Mesenteric fat pad (tissue), 1 donor: ENCODE data around the gene RGS7BP. TPM values are rescaled to one million over a fixed set of nuclear protein-coding genes. Genes with fewer than 3 reads are reported as not detected.

ENCODE experiments used
- DNase-seq: peaks from one replicate; pipeline ENCODE4 v3.0.0-alpha.2; 2020; ENCODE audit warnings: low spot score
- long read RNA-seq: library from polyadenylated mRNA; unstranded; transcript quantifications from one replicate; pipeline ENCODE4 v2.0.0, GENCODE V29; 2020
- total RNA-seq: library from RNA; stranded (reverse); fragmentation: NEBNext Ultra II Directional; extraction: Animal tissue kit (Norgen Biotek cat#: 25700); gene quantifications from one replicate; pipeline ENCODE4 v1.2.1, GENCODE V29; 2021
- donor health status: DM: yes; HTN: yes; CAD: no.

The RGS7BP gene
- total RNA-seq: 0.93 TPM
- long read RNA-seq, full-length matches to known transcripts: 1 of 1 reads
- long read RNA-seq, partial matches to known transcripts: 0 of 1 reads
- long read RNA-seq, other reads (novel, unspliced or antisense): 0 of 1 reads

GRCh38 chr5:64505769-64506566 is at the start of gene RGS7BP:
Gene RGS7BP (plus strand): TSS chr5:64506015. CDS start chr5:64506625, 610 bp downstream.
- no peak for DNase-seq

DNA sequence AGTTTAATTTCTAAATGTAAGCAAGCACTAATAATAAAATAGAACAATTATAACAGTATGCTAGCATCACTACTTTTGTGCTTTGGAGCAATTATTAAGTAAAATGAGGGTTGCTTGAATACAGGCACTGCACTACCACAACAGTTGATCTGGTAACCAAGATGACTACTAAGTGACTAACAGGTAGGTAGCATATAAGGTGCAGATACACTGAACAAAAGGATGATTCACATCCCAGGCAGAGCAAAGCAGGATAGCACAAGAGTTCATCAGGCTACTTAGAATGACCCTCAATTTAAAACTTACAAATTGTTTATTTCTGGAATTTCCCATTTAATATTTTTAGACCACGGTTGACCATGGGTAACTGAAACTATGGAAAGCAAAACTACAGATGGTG is 48.0 kb upstream of the RGS7BP start:
- no peak for DNase-seq

DNA sequence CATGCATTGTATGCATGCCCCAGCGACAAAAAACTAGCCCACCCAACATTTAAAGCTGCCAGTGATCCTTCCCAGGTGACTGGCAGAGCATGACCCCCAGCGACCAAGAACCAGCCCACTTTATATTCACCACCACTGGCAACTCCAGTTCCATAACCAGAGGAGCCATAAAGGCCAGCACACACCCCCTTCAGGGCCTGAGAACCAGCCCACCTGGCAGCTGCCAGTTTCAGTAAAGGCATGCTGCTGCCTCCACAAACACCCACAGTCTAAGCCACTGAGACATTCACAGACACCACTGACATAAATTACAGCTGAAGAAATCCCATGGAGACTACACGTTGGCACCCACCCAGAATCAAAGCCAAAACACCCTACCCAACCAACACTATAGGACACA is 46.9 kb upstream of the RGS7BP start:
- peak; percentile 51 for DNase-seq

- DNase-seq: no peak
These were observed 43.4 kb upstream of the RGS7BP start for GRCh38 chr5:64462391-64462790.

GRCh38 chr5:64486163-64486562 is 19.7 kb upstream of the RGS7BP start:
- no peak for DNase-seq

DNA sequence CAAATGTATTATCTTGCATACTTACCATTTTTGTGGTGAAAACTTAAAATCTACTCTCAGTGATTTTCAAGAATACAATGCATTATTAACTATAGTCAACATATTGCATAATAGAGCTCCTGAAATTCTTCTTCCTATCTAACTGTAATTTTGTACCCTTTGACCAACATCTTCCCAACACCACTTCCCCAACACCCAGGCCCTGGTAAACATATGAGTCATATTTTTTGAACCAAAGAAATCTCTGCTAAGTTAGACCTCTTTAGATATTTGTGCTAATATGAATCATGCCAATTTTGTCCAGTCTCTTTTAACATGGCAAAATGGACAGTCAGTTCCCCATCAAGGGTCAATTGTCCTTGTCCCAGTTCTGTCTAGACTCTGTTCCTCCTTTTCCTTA is 18.5 kb upstream of the RGS7BP start:
- no peak for DNase-seq

- no peak for DNase-seq
These were observed 16.0 kb upstream of the RGS7BP start for GRCh38 chr5:64489857-64490256.

DNA sequence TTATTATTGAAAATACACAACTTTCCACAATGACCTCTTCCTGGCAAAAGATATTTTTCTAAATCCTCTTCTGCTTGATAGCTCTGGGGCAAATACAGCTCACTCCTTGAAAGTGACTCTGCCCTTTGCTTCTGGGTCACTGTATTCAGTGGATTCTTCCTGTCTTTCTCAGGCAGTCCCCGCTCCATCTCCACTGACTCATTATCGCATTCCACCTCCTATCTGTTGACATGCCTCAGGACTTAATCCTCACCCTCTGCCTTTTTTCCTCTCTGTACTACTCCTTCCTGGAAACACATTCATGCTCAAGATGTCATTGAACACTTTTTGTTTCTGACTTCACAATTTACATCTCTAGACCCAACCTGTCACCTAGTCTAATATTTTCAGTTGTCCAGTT is 8.4 kb upstream of the RGS7BP start:
- no peak for DNase-seq

- DNase-seq: no peak
These were observed 3.6 kb upstream of the RGS7BP start for GRCh38 chr5:64502196-64502595.

DNA sequence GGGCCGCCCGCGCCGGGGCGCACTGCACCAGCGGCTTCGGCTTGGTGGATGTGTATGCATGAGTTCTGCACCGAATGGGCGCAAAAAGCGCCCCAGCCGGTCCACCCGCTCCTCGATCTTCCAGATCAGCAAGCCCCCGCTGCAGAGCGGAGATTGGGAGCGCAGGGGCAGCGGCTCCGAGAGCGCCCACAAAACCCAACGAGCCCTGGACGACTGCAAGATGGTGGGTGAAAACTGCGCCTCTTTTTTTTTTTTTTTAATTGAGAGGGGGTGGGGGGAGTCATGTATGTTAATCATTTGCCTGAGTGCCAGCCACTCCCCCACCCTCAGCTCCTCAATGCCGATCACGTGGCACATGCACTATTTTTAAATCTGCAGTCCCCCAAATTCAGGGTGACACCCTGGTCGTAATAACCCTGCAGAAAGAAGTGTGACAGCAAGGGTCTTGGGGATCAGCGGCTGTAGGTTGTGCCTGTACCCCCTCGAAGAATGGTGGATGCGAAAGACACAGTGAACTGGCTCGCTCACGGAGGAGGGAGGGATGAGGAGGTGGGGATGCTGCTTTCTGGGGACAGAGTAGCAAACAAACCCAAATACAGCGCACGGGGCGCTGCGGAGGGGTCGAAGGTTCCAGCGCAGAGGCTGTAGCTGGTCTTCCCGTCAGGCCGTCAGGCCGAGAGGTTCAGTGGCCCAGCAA is 900 bp downstream of the RGS7BP start:
- DNase-seq: no peak

DNA sequence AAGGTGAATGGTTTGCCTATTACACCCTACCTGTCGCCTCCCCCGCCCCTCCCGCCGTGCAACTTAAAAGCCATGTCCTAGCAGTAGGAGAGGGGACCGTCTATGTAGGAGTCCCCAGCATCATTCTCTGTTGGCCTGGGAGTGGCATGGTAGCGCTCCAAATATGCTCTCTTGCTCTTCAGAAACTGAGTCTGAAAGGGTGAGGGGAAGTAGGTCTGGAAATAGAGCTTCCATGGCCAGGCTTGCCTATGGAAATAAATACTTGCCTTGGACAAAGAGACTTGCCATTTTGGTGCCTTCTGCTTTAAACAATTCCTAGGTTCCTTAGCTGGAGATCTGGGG is 1.4 kb downstream of the RGS7BP start:
- no peak for DNase-seq

DNA sequence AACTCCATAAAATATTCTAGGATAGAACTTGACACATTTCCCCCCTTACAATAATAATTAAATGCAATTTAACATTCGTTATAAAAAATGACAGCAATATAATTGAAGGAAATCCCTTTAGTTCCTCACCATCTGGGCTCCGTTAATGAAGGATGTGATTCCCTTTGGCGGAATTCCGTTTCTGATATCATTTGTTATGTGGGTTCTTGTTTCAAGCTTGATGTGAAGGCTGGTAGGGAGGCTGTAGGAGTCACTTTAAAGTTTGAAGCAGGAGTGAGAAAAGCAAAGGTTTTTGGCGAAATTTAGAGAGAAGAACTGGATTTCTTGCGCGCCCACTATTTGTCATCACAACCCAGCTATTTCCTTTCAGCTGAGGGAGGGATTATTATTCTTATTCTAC is 4.0 kb downstream of the RGS7BP start:
- no peak for DNase-seq

DNA sequence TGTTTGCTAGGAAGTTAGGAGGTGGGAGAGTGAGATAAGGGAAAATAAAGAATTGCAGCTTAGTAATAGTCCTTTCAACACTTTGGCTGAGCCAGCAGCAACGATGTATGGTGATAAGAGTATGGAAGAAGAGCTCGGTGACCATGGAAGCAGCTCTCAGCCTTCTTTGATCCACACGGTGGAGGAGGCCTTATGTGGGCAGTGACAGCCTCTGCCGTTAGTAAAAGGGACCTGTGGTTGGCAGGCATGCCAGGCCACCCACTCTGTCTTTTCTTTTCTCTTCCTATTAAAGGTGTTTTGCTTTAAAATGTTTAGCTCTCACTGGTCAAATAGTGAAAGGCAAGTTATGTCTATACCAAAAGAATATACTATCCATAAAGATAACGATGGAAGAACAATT is 7.7 kb downstream of the RGS7BP start:
- DNase-seq: no peak

GRCh38 chr5:64514612-64515011 is 8.8 kb downstream of the RGS7BP start:
- no peak for DNase-seq

GRCh38 chr5:64516216-64516615 is 10.4 kb downstream of the RGS7BP start:
- DNase-seq: no peak

- no peak for DNase-seq
These were observed 13.0 kb downstream of the RGS7BP start for GRCh38 chr5:64518793-64519192.

- DNase-seq: no peak
These were observed 13.4 kb downstream of the RGS7BP start for GRCh38 chr5:64519263-64519662.

DNA sequence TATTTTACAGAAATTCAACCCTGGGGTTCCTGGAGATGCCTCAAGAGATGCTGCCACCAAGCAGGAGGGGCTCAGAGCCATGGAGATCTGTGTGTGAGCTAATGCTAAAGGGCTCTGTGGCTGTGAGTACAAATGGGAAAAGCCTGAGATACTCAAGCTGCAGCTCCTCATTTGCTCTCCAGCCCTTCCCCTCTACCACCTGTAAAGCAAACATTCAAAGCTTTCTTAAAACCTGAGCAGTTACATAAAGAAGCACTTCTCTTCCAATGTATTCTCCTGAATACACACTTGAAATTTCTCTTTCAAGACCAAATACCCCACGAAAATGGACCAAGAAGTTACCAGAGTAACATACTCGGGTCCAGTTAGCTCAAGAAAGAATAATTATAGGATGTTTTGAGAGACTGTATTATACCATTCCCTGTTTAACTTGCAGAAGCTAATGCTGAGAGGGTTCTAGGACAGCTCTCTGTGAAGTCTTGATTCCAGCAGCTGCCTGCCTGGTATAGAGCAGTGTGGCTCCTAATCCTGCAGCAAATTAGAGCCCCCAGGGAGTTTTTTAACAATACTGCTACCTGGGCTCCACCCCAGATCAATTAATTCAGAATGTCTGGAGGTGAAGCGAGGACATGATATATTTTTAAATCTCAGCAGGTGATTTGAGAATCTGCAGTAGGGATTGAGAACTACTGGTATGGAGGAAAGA is 21.1 kb downstream of the RGS7BP start:
- no peak for DNase-seq

DNA sequence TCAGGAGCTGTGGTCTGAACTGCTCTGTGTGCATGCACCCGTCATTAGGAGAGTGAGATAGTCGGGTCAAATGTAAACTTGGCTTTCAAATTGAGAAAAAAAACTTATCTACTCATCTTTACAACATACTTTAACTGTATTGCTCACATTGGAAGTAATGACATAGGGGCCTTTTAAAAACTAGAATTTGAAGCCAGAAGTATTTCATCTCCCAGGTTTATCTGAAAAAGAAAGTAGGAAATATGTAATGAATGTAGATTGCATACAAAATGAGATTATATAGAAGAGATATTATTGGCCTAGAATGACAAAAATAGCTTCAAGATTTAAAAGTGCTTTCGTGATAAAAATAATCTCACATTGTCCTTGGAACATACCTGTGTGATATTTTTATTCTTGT is 24.3 kb downstream of the RGS7BP start:
- DNase-seq: no peak

DNA sequence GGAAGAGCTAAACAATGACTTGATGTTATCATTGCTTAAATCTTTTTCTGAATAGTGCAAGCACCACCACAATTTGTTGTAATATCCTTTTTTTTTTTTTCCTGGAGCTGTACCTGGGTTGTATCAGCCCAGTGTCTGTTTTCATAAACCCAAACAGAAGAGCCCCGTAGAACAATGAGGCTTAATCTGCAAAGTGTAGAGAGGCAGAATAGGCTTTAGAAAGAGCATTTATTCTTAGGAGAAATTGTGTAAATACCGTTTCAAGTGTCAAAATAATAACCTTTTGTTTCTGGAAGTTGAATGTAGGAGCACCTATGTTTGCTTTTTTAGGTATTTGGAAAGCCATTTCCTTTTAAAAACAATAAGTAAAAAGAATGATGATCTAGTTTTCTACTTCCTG is 26.4 kb downstream of the RGS7BP start:
- no peak for DNase-seq

DNA sequence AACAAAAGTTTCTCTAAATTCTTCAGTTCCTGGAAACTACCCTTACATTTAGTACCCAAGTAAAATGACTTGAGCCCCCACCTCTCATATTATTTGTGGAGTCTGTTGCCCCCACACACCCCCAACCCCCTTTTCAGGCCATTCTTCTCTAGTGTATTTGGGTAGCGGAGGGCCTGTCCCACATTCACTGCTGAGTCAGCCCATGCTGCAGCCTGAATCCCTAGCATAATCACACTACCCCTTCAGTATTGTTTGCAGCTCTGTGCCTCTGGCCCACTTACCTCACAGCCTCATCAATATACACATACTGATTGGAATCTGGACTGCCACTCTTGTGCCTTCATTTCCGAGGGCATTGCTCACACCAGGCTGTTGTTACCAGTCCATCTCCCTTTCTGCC is 26.8 kb downstream of the RGS7BP start:
- no peak for DNase-seq

DNA sequence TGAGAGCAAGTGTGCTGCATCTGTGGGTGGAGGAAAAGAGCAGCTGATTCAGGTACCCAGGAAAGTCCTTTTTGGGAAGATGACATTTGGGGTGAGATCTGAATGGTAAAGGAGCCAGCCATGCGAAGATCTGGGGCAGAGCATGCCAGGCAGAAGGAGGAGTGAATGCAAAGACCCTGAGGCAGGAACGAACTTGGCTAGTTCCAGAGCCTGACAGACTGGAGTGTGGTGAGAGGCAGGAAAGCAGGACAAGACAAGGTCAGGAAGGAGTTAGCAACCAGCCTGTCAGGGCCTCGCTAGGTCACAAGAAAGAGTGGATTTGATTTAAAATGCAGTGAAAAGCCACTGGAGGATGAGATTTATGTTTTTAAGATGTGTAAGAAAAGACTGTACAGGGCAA is 28.2 kb downstream of the RGS7BP start:
- no peak for DNase-seq
